MCF 10A (cell line): Measurements from ENCODE around the gene BRAT1. TPM values are rescaled to one million over a fixed set of nuclear protein-coding genes. Genes with fewer than 3 reads are reported as not detected.

Source experiments
- BruUV-seq: library from RNA; stranded (reverse); fragments of 400-500 nt; replicated peaks from 2 replicates; lab custom pipeline; 2021; lab: Mats Ljungman, UMichigan
- CTCF ChIA-PET: fragments of 300-600 bp; sonication (Branson Sonifier 250); formaldehyde crosslinking; extraction: SDS; loops from one replicate; lab custom pipeline; 2021; ENCODE audit warnings: antibody characterized with exemption, inconsistent platforms; lab: Yijun Ruan, JAX
- POLR2A ChIA-PET: fragments of 300-600, 350-650 bp; sonication (Branson Sonifier 250); formaldehyde crosslinking; extraction: SDS; loops from one replicate; lab custom pipeline; 2020; ENCODE audit warnings: antibody characterized with exemption, inconsistent platforms; lab: Yijun Ruan, JAX
- DNase-seq: peaks from one replicate; pipeline ENCODE4 v3.0.0-alpha.2; 2018; ENCODE audit not compliant: unreplicated experiment
- H3K27ac Mint-ChIP-seq: one replicate; pipeline ENCODE4 v1.8.0; 2022; ENCODE audit warnings: mild to moderate bottlenecking, low read depth, mixed read lengths; ENCODE audit not compliant: unreplicated experiment
- H3K27me3 Mint-ChIP-seq: one replicate; pipeline ENCODE4 v1.8.0; 2022; ENCODE audit warnings: mixed read lengths; ENCODE audit not compliant: insufficient read depth, unreplicated experiment
- H3K36me3 Mint-ChIP-seq: one replicate; pipeline ENCODE4 v1.8.0; 2022; ENCODE audit warnings: mild to moderate bottlenecking, moderate library complexity, mixed read lengths; ENCODE audit not compliant: insufficient read depth, unreplicated experiment
- H3K4me1 Mint-ChIP-seq: one replicate; pipeline ENCODE4 v1.8.0; 2022; ENCODE audit warnings: mixed read lengths; ENCODE audit not compliant: insufficient read depth, unreplicated experiment
- H3K4me3 Mint-ChIP-seq: one replicate; pipeline ENCODE4 v1.8.0; 2022; ENCODE audit warnings: mild to moderate bottlenecking, moderate library complexity, mixed read lengths; ENCODE audit not compliant: unreplicated experiment
- H3K9me3 Mint-ChIP-seq: one replicate; pipeline ENCODE4 v1.8.0; 2022; ENCODE audit warnings: mixed read lengths; ENCODE audit not compliant: unreplicated experiment
- CTCF ChIP-seq: fragments of 200-600 bp; IDR thresholded peaks from one replicate; pipeline ENCODE4 v1.8.0; 2022; ENCODE audit warnings: antibody characterized with exemption, mild to moderate bottlenecking; ENCODE audit not compliant: unreplicated experiment
- intact Hi-C: fragments of 100-400 bp; cut with micrococcal nuclease; formaldehyde crosslinking; loops from 2 replicates; pipeline ENCODE4 v1.14.1; 2022
- total RNA-seq: library from RNA; stranded (reverse); gene quantifications from 2 replicates; pipeline ENCODE4 v1.2.3, GENCODE V29; 2022

The BRAT1 gene
- total RNA-seq, 1 experiment from 2014 or later = 18.0 TPM

- Mint-ChIP-seq H3K4me3 (no peak overlapping the region), H3K27me3 (no peaks in the 10 kb centered on the region), H3K27ac (no peak overlapping the region), H3K9me3 (no peaks in the 10 kb centered on the region), H3K4me1 (peaks cover 9% of the 10 kb centered on the region), H3K36me3 (no peaks in the 10 kb centered on the region)
- no peak for DNase-seq
- POLR2A ChIA-PET = interaction anchor here (0.6 to 1.2 kb wide), 2 partner anchors 45 to 108 kb away, joined by 3 to 5 read pairs; partner anchors contain the start of gene BRAT1
- CTCF ChIA-PET = interaction anchor here (0.7 kb wide), 1 partner anchor 98 kb away, joined by 3 read pairs; no protein-coding TSS in a partner anchor
- no TSS peak for BruUV-seq
- no peak for TF ChIP-seq CTCF
- intact Hi-C loops = no loop called here
Observed at GRCh38 chr7:2510130-2510776, 45.1 kb downstream of the BRAT1 start.

- no peak for DNase-seq
- POLR2A ChIA-PET = no interaction called here
- intact Hi-C loops = no loop called here
- H3K27ac Mint-ChIP-seq = no peak overlapping the region
- TF ChIP-seq CTCF = no peak
- no peaks in the 10 kb centered on the region for H3K27me3 Mint-ChIP-seq
- no peaks in the 10 kb centered on the region for H3K36me3 Mint-ChIP-seq
- CTCF ChIA-PET = interaction anchor here (0.7 kb wide), 1 partner anchor 164 kb away, joined by 3 read pairs; no protein-coding TSS in a partner anchor
- no peaks in the 10 kb centered on the region for H3K9me3 Mint-ChIP-seq
- peaks cover 9% of the 10 kb centered on the region for H3K4me1 Mint-ChIP-seq
- H3K4me3 Mint-ChIP-seq = no peak overlapping the region
- BruUV-seq = no TSS peak
Observed at GRCh38 chr7:2509298-2509906, 45.9 kb downstream of the BRAT1 start.

GRCh38 chr7:2508327-2509215 lies 46.8 kb downstream of the BRAT1 start:
- no peak overlapping the region for H3K27ac Mint-ChIP-seq
- POLR2A ChIA-PET = interaction anchor here (0.6 kb wide), 1 partner anchor 1695 kb away, joined by 3 read pairs; no protein-coding TSS in a partner anchor
- H3K27me3 Mint-ChIP-seq = no peaks in the 10 kb centered on the region
- intact Hi-C loops = no loop called here
- H3K9me3 Mint-ChIP-seq = no peaks in the 10 kb centered on the region
- H3K36me3 Mint-ChIP-seq = no peaks in the 10 kb centered on the region
- BruUV-seq = no TSS peak
- DNase-seq = no peak
- CTCF ChIA-PET = interaction anchor here (0.7 kb wide), 1 partner anchor 163 kb away, joined by 3 read pairs; no protein-coding TSS in a partner anchor
- H3K4me1 Mint-ChIP-seq = peaks cover 9% of the 10 kb centered on the region
- no peak for TF ChIP-seq CTCF
- H3K4me3 Mint-ChIP-seq = no peak overlapping the region

DNA sequence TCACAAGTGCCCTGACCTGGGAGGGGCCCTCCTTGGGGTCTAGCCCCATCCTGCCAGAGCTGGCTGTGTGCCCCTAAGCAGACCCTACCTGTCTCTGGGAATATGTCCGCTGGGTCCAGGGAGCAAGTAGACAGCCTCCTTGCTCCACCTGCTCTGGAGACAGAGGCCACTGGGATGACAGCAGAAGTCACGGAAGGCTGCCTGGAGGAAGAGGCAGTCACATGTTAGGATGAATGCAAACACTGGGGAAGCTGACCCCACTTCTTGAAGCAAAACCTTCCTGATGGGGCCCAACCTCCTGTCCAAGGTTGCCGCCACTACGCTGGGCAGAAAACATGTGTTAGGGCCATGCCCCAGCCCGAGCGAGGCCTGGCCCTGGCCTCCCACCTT lies 47.4 kb downstream of the BRAT1 start:
- Mint-ChIP-seq H3K27me3 (no peaks in the 10 kb centered on the region), H3K4me3 (no peak overlapping the region), H3K9me3 (no peaks in the 10 kb centered on the region), H3K4me1 (peaks cover 9% of the 10 kb centered on the region), H3K36me3 (no peaks in the 10 kb centered on the region), H3K27ac (no peak overlapping the region)
- CTCF ChIA-PET = no interaction called here
- intact Hi-C loops = no loop called here
- POLR2A ChIA-PET = no interaction called here
- no peak for TF ChIP-seq CTCF
- no TSS peak for BruUV-seq
- no peak for DNase-seq
